D341Med (cell line): Measurements from ENCODE around the gene SLC17A6.

Experiments
- DNase-seq: peaks from one replicate; pipeline ENCODE4 v3.0.0; 2012; ENCODE audit warnings: low spot score

SLC17A6 gene

DNA sequence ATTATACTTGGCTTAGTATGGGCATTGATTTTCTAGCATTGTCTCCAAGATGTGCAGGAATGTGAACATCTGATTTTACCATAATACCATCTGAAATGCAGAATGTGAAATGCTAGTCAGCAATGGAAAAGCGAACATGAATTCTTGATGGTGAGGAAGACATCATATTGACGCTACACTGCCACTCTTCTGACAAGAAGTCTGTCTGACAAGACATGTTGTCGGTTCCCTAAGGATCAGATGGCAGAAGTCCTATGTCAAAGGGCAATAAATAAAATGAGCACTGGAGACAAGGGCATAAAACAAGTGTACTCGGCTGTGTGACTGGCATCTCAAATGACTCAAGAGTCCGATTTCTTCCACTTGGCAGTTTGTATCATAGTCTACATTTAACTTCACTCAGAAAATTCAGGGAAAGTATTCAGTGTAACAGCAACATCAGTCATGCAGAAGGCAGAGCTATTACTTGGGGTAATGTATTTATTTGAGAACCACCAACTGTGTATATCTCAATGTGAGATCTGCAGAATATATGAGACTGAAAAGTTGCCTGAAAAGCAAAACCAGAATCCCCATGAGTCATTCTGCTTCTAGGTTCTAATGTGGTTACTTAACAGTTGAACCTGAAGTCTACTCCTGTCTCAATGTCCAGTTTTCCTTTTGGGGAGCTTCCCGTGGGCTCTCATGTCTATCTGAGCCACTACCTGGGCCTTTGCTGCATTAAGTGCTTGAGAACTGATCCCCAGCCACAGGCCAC lies 51.5 kb downstream of the SLC17A6 start:
- no peak for DNase-seq

DNA sequence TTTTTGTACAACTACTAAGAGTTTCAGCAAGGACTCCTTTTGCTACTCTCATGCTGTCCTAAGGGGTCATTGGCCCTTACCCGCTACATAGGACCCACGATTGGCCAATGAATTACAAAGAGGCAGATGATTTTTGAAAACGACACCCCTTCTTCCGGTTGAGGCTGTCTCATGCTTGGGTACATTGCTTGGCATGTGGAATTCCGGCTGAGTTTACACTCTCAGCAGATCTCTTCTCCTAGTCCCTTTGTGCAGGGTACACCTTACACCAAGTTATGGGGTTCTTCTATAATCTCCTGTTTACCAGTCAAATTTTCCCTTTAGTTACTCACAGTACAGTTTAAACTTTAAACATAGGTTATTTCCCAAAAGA lies 52.1 kb downstream of the SLC17A6 start:
- no peak for DNase-seq

DNA sequence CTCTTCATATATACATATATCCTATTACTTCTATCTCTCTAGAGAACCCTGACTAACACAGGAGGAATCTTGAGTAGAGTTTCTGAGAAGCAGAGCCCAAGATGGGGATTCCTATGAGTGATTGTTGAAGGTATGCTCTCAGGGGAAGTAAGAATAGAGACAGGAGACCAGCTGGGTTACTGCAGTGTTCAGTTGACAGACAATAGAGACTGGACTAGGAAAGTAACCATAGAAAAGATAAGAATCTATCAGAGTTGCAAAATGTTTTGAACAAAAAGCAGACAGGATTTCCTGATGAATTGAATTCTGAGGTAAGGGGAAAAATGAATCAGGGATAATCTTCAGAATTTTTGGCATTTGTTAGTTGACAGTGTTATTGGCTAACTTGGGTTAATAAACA lies 54.4 kb downstream of the SLC17A6 start:
- no peak for DNase-seq

DNA sequence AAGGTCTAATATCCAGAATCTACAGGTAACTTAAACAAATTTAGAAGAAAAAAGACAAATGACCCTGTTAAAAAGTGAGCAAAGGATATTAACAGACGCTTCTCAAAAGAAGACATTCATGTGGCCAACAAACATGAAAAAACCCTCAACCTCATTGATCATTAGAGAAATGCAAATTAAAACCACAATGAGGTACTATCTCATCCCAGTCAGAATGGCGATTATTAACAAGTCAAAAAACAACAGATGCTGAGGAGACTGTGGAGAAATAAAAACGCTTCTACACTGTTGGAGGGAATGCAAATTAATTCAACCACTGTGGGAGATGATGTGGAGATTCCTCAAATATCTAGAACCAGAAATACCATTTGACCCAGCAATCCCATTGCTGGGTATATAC lies 67.2 kb downstream of the SLC17A6 start:
- no peak for DNase-seq

DNA sequence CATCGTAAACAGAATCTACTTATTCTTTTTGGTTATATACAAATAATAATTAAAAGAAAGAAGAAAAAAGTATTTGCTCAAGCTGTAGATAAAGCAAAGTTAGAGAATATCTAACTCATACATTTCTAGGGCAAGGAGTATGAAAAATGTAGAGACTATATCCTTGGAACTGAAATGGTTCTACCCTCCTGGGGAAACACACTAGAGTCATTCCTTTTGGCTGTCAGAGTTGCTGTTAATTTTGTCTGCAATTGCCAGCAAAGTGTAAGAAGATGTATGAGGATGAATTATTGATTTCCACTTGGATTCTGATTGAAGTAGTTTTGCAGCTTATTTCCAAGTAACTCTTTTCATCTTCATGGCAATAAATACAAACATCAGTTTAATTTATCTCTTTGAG lies 69.1 kb downstream of the SLC17A6 start:
- no peak for DNase-seq

DNA sequence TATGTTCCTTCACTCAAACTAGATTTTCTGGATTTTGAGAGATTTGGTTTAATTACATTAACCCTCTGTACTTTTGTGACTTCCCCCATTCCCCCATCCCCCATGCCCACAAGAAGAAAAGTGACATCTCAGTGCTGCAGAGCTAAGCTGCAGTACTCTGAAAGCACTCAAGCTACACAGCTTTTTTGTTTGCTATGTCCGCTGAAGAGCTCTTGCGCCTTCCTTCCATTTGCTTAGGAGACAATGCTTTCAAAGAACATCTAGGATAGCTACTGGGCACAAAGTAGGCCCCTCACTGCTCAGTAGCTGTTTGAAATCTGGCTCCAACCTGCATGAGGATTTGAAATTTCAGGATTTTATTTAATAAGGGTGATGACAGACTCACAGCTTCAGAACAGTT lies 69.7 kb downstream of the SLC17A6 start:
- no peak for DNase-seq

DNA sequence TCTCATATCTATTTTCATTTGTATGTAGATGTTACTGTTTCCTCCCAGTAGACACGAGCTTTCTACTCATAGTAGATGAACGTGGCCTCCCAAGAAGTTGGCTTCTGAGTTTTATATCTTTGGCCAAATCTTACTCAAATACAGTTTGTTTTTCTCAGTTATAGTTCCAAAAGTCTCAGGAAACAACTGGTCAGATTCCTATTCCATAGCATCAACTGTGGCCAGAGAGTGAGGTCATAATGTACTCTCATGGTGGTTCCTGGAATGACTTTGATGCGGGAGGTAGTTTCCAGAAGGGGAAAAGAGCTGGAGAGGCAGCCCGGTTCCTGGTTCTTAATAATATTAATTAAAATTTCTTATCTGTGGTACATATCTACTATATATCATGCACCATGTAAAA lies 77.3 kb downstream of the SLC17A6 start:
- no peak for DNase-seq

DNA sequence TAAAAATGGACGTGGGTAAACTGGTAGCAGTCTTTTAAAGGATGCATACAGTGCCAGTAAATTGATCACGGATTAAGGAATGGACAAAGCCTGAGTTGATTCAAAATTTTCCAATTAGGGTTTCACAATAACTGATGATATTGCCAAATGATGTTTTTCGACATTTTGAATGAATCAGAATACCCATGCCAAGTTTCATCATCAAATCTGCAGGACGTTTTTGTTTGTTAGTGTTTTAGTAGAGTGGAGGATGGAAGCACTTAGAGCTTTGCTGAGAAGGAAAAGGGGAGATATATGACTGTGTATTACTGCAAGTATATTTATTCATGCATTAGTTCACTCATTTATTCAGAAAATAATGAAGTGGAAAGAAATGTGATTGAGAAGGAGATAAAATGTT lies 78.3 kb downstream of the SLC17A6 start:
- no peak for DNase-seq

DNA sequence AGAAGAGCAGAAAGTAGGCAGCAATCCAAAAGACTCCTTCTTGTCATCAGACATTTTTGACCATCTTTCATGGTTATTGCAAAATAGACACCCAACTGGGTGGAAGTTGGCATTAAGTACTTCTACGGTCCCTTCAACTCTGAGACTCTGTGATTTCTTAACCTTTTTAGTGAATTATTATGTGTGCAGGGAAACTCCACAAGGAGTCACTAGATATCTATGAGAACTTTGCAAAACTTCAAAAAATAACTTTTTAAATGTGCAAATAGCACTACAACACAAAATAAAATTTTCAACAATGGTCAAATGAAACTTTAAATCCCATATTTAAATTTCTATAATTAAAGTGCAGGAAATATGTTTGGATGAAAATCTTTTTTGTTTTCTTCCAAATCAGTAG lies 88.7 kb downstream of the SLC17A6 start:
- DNase-seq: no peak
